OCI-LY7 (cell line): ENCODE results near the gene LBX2. TPM values are rescaled to one million over a fixed set of nuclear protein-coding genes. Genes with fewer than 3 reads are reported as not detected.

ENCODE experiments used
- BruUV-seq: library from RNA; stranded (reverse); fragments of 400-500 nt; replicated peaks from 2 replicates; lab custom pipeline; 2021; lab: Mats Ljungman, UMichigan
- CTCF ChIA-PET: fragments of 300-600 bp; sonication (Branson Sonifier 250); formaldehyde crosslinking; loops from one replicate; lab custom pipeline; 2022; ENCODE audit warnings: antibody characterized with exemption; ENCODE audit not compliant: unreplicated experiment; lab: Charles Lee
- POLR2A ChIA-PET: fragments of 300-600 bp; sonication (Branson Sonifier 250); formaldehyde crosslinking; loops from one replicate; lab custom pipeline; 2022; ENCODE audit warnings: antibody characterized with exemption; lab: Charles Lee
- DNase-seq: peaks from one replicate; pipeline ENCODE4 v3.0.0-alpha.2; 2015; ENCODE audit warnings: low spot score
- H2AFZ ChIP-seq: fragments of 200-600 bp; sonication (generic), shearing (Covaris generic); 2 replicates; pipeline ENCODE4 v1.6.1; 2014; ENCODE audit warnings: mild to moderate bottlenecking, antibody characterized with exemption, low read length, moderate library complexity
- H3K27ac ChIP-seq: fragments of 200-600 bp; sonication (generic); 2 replicates; pipeline ENCODE4 v1.5.1; 2014; ENCODE audit warnings: mixed run types, low read depth, mild to moderate bottlenecking, moderate library complexity, low read length, inconsistent platforms; ENCODE audit not compliant: poor library complexity, severe bottlenecking
- H3K36me3 ChIP-seq: fragments of 200-600 bp; sonication (generic); 2 replicates; pipeline ENCODE4 v1.6.1; 2014; ENCODE audit warnings: mild to moderate bottlenecking, antibody characterized with exemption, low read length, moderate library complexity, mixed read lengths; ENCODE audit not compliant: insufficient read depth
- H3K4me1 ChIP-seq: fragments of 200-600 bp; sonication (generic); 2 replicates; pipeline ENCODE4 v1.5.1; 2014; ENCODE audit warnings: mild to moderate bottlenecking, low read length; ENCODE audit not compliant: insufficient read depth, poor library complexity, severe bottlenecking
- H3K4me2 ChIP-seq: fragments of 200-600 bp; sonication (generic); 2 replicates; pipeline ENCODE4 v1.6.1; 2014; ENCODE audit warnings: mild to moderate bottlenecking, low read length
- H3K4me3 ChIP-seq: fragments of 200-600 bp; sonication (generic); 2 replicates; pipeline ENCODE4 v1.5.1; 2014; ENCODE audit warnings: mild to moderate bottlenecking, low read depth, low read length; ENCODE audit not compliant: poor library complexity, severe bottlenecking
- H3K79me2 ChIP-seq: fragments of 200-600 bp; sonication (generic); 2 replicates; pipeline ENCODE4 v1.6.1; 2016; ENCODE audit warnings: low read depth, mild to moderate bottlenecking, low read length, moderate library complexity, mixed read lengths; ENCODE audit not compliant: insufficient read depth
- H3K9me2 ChIP-seq: fragments of 200-600 bp; sonication (generic); 2 replicates; pipeline ENCODE4 v1.6.1; 2016; ENCODE audit warnings: mild to moderate bottlenecking, low read length, mixed read lengths; ENCODE audit not compliant: insufficient read depth
- H3K9me3 ChIP-seq: fragments of 200-600 bp; sonication (generic); 2 replicates; pipeline ENCODE4 v1.6.1; 2014; ENCODE audit warnings: mild to moderate bottlenecking, mixed run types, low read length, mixed read lengths
- H4K20me1 ChIP-seq: fragments of 200-600 bp; sonication (generic); 2 replicates; pipeline ENCODE4 v1.6.1; 2014; ENCODE audit warnings: mild to moderate bottlenecking, antibody characterized with exemption, low read length, moderate library complexity, mixed read lengths; ENCODE audit not compliant: insufficient read depth
- EZH2phosphoT487 ChIP-seq: fragments of 200-600 bp; sonication (generic); IDR thresholded peaks from 2 replicates; pipeline ENCODE4 v1.6.1; 2018; ENCODE audit warnings: low read depth, borderline replicate concordance, mild to moderate bottlenecking, mixed run types, antibody characterized with exemption, low read length, moderate library complexity, mixed read lengths
- intact Hi-C: fragments of 100-400 bp; cut with micrococcal nuclease; formaldehyde crosslinking; loops from one replicate; pipeline ENCODE4 v1.10.0; 2022; ENCODE audit not compliant: unreplicated experiment
- total RNA-seq, 2 experiments: library from RNA; depleted of rRNA in 1 of 2; stranded (reverse); fragments of >200 nt in 1 of 2; shearing (Covaris generic) in 1 of 2; gene quantifications; 2 replicates each; pipeline ENCODE4 v1.2.3, GENCODE V29; 2014 to 2022
- TF ChIP-seq, protein P1 (sequence below): fragments of 200-600 bp; sonication (generic); conservative IDR thresholded peaks from 2 replicates; pipeline ENCODE4 v1.5.1; 2014; ENCODE audit warnings: mild to moderate bottlenecking, antibody characterized with exemption, low read length, moderate library complexity, mixed read lengths

The LBX2 gene
- total RNA-seq, 2 experiments from 2014 or later: not detected

- Histone ChIP-seq H2AFZ (no peak overlapping the region), H3K36me3 (peaks cover 28% of the 10 kb centered on the region), H3K27ac (no peak overlapping the region), H3K9me3 (no peaks in the 10 kb centered on the region), H3K9me2 (no peaks in the 10 kb centered on the region), H3K4me1 (peaks cover 17% of the 10 kb centered on the region), H4K20me1 (no peaks in the 10 kb centered on the region), H3K4me2 (no peak overlapping the region), H3K4me3 (no peak overlapping the region), H3K79me2 (peaks cover 19% of the 10 kb centered on the region; the same call in 1 of the 2 replicates)
- POLR2A ChIA-PET: no interaction called here
- no peak for TF ChIP-seq EZH2phosphoT487
- TF ChIP-seq, protein P1, sequence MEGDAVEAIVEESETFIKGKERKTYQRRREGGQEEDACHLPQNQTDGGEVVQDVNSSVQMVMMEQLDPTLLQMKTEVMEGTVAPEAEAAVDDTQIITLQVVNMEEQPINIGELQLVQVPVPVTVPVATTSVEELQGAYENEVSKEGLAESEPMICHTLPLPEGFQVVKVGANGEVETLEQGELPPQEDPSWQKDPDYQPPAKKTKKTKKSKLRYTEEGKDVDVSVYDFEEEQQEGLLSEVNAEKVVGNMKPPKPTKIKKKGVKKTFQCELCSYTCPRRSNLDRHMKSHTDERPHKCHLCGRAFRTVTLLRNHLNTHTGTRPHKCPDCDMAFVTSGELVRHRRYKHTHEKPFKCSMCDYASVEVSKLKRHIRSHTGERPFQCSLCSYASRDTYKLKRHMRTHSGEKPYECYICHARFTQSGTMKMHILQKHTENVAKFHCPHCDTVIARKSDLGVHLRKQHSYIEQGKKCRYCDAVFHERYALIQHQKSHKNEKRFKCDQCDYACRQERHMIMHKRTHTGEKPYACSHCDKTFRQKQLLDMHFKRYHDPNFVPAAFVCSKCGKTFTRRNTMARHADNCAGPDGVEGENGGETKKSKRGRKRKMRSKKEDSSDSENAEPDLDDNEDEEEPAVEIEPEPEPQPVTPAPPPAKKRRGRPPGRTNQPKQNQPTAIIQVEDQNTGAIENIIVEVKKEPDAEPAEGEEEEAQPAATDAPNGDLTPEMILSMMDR: no peak
- no TSS peak for BruUV-seq
- DNase-seq: no peak
- CTCF ChIA-PET: no interaction called here
- intact Hi-C loops: no loop called here
Observed at GRCh38 chr2:74462786-74463105, 36.7 kb downstream of the LBX2 start.

- Histone ChIP-seq H3K4me2 (no peak overlapping the region), H3K4me3 (no peak overlapping the region), H3K36me3 (peaks cover 28% of the 10 kb centered on the region), H4K20me1 (no peaks in the 10 kb centered on the region), H3K9me3 (no peaks in the 10 kb centered on the region), H2AFZ (no peak overlapping the region), H3K27ac (no peak overlapping the region), H3K4me1 (peaks cover 17% of the 10 kb centered on the region), H3K79me2 (peaks cover 19% of the 10 kb centered on the region; the same call in 1 of the 2 replicates), H3K9me2 (no peaks in the 10 kb centered on the region)
- intact Hi-C loops: no loop called here
- TF ChIP-seq, protein P1: no peak
- no peak for TF ChIP-seq EZH2phosphoT487
- DNase-seq: no peak
- CTCF ChIA-PET: no interaction called here
- no TSS peak for BruUV-seq
- POLR2A ChIA-PET: no interaction called here
Observed at GRCh38 chr2:74462054-74462785, 37.2 kb downstream of the LBX2 start.
